HEK293 (cell line): Measurements from ENCODE around the gene DIS3L2.

Experiments used
- CTCF ChIA-PET: fragments of 350-600 bp; formaldehyde crosslinking; extraction: SDS; loops from one replicate; lab custom pipeline; 2021; ENCODE audit warnings: antibody characterized with exemption; lab: Yijun Ruan, JAX
- POLR2A ChIA-PET: fragments of 300-600 bp; formaldehyde crosslinking; extraction: SDS; loops from one replicate; lab custom pipeline; 2020; ENCODE audit warnings: antibody characterized with exemption, inconsistent platforms; lab: Yijun Ruan, JAX
- H3K27ac ChIP-seq: fragments of 200-500 bp; sonication (Bioruptor generic); 2 replicates; pipeline ENCODE4 v1.5.1; 2014; ENCODE audit warnings: low read depth, low read length, control low read depth, inconsistent platforms; ENCODE audit errors: extremely low read depth
- H3K36me3 ChIP-seq, 2 experiments: fragments of 200-500 bp in 1 of 2; sonication (Bioruptor generic) in 1 of 2; 1 replicate in 1 of 2; 2 replicates in 1 of 2; pipeline ENCODE4 v1.5.1; 2014 to 2017; ENCODE audit warnings: inconsistent platforms in 2 of 2, low read length in 2 of 2; ENCODE audit not compliant: control insufficient read depth in 2 of 2, insufficient read depth in 1 of 2
- H3K4me1 ChIP-seq: fragments of 200-500 bp; sonication (Bioruptor generic); 2 replicates; pipeline ENCODE4 v1.5.1; 2014; ENCODE audit warnings: mild to moderate bottlenecking, low read length, inconsistent platforms; ENCODE audit not compliant: control insufficient read depth, insufficient read depth
- H3K4me3 ChIP-seq: 2 replicates; pipeline ENCODE4 v1.5.1; 2011; ENCODE audit warnings: low read depth, mild to moderate bottlenecking, control low read depth, low read length, moderate library complexity
- H3K9me3 ChIP-seq: fragments of 200-500 bp; sonication (Bioruptor generic); 2 replicates; pipeline ENCODE4 v1.5.1; 2014; ENCODE audit warnings: low read depth, low read length, inconsistent platforms; ENCODE audit not compliant: control insufficient read depth, insufficient read depth
- INSM2 ChIP-seq: fragments of 450-650 bp; formaldehyde crosslinking; IDR thresholded peaks from 2 replicates; pipeline ENCODE4 v1.5.1; 2016; ENCODE audit warnings: missing biosample characterization, missing genetic modification characterization
- KLF16 ChIP-seq: fragments of 450-650 bp; formaldehyde crosslinking; IDR thresholded peaks from 2 replicates; pipeline ENCODE4 v1.5.1; 2017; ENCODE audit warnings: missing biosample characterization, missing genetic modification characterization
- MYNN ChIP-seq: fragments of 450-650 bp; formaldehyde crosslinking; IDR thresholded peaks from 2 replicates; pipeline ENCODE4 v1.5.1; 2016; ENCODE audit warnings: missing biosample characterization, missing genetic modification characterization, borderline replicate concordance
- PRDM10 ChIP-seq: fragments of 450-650 bp; formaldehyde crosslinking; IDR thresholded peaks from 2 replicates; pipeline ENCODE4 v1.5.1; 2016; ENCODE audit warnings: missing biosample characterization, missing genetic modification characterization
- PRDM4 ChIP-seq: fragments of 450-650 bp; formaldehyde crosslinking; IDR thresholded peaks from 2 replicates; pipeline ENCODE4 v1.5.1; 2017; ENCODE audit warnings: missing biosample characterization, missing genetic modification characterization
- REPIN1 ChIP-seq: fragments of 450-650 bp; formaldehyde crosslinking; IDR thresholded peaks from 2 replicates; pipeline ENCODE4 v1.5.1; 2017; ENCODE audit warnings: missing biosample characterization, missing genetic modification characterization, low read depth
- TCF7L2 ChIP-seq: IDR thresholded peaks from 2 replicates; pipeline ENCODE4 v1.6.1; 2011; ENCODE audit warnings: low read depth, mild to moderate bottlenecking, inconsistent platforms, low read length, moderate library complexity, borderline replicate concordance
- YY1 ChIP-seq: fragments of 450-650 bp; formaldehyde crosslinking; IDR thresholded peaks from 2 replicates; pipeline ENCODE4 v1.5.1; 2018; ENCODE audit warnings: missing biosample characterization, missing genetic modification characterization
- ZBTB48 ChIP-seq: fragments of 450-650 bp; formaldehyde crosslinking; IDR thresholded peaks from 2 replicates; pipeline ENCODE4 v1.5.1; 2016; ENCODE audit warnings: missing biosample characterization, missing genetic modification characterization
- ZNF112 ChIP-seq: fragments of 450-650 bp; formaldehyde crosslinking; IDR thresholded peaks from 2 replicates; pipeline ENCODE4 v1.5.0; 2017; ENCODE audit warnings: missing biosample characterization, missing genetic modification characterization
- ZNF140 ChIP-seq: fragments of 450-650 bp; formaldehyde crosslinking; IDR thresholded peaks from 2 replicates; pipeline ENCODE4 v1.5.1; 2016; ENCODE audit warnings: missing biosample characterization, missing genetic modification characterization
- ZNF148 ChIP-seq: fragments of 450-650 bp; formaldehyde crosslinking; IDR thresholded peaks from 2 replicates; pipeline ENCODE4 v1.5.0; 2017; ENCODE audit warnings: missing biosample characterization, missing genetic modification characterization, borderline replicate concordance
- ZNF501 ChIP-seq: fragments of 450-650 bp; formaldehyde crosslinking; IDR thresholded peaks from 2 replicates; pipeline ENCODE4 v1.5.1; 2016; ENCODE audit warnings: missing biosample characterization, missing genetic modification characterization
- ZNF513 ChIP-seq: fragments of 450-650 bp; IDR thresholded peaks from 2 replicates; pipeline ENCODE4 v1.5.1; 2018; ENCODE audit warnings: missing biosample characterization, missing genetic modification characterization
- ZNF664 ChIP-seq: fragments of 450-650 bp; formaldehyde crosslinking; IDR thresholded peaks from 2 replicates; pipeline ENCODE4 v1.5.1; 2016; ENCODE audit warnings: missing biosample characterization, missing genetic modification characterization
- ZSCAN18 ChIP-seq: fragments of 450-650 bp; formaldehyde crosslinking; IDR thresholded peaks from 2 replicates; pipeline ENCODE4 v1.5.1; 2016; ENCODE audit warnings: missing biosample characterization, missing genetic modification characterization
- ZSCAN23 ChIP-seq: fragments of 450-650 bp; formaldehyde crosslinking; IDR thresholded peaks from 2 replicates; pipeline ENCODE4 v1.5.1; 2016; ENCODE audit warnings: missing biosample characterization, missing genetic modification characterization

DIS3L2 gene

GRCh38 chr2:231977430-231977829 lies 15.9 kb downstream of the DIS3L2 start:
- CTCF ChIA-PET = no interaction called here
- POLR2A ChIA-PET = interaction anchor here (0.5 kb wide), 1 partner anchor 11 kb away, joined by 4 read pairs; no protein-coding TSS in a partner anchor

GRCh38 chr2:231984992-231985391 lies 23.5 kb downstream of the DIS3L2 start:
- ChIA-PET POLR2A (no interaction called here), CTCF (interaction anchor here (1.0 kb wide), 1 partner anchor 24 kb away, joined by 3 read pairs; no protein-coding TSS in a partner anchor)
- TF ChIP-seq MYNN (tag by site-specific recombination) (no peak), ZNF112 (tag by site-specific recombination) (no peak), ZSCAN23 (no peak), ZSCAN18 (no peak), ZNF501 (tag by site-specific recombination) (no peak), TCF7L2 (no peak), ZBTB48 (tag by site-specific recombination) (no peak), REPIN1 (tag by site-specific recombination) (no peak), INSM2 (tag by site-specific recombination) (no peak), ZNF513 (tag by site-specific recombination) (no peak), PRDM10 (tag by site-specific recombination) (no peak), YY1 (tag by site-specific recombination) (no peak), ZNF664 (no peak), ZNF148 (tag by site-specific recombination) (no peak)

More at GRCh38 chr2:231977430-231977829, 15.9 kb downstream of the DIS3L2 start:
- H3K36me3 ChIP-seq = no peaks in the 10 kb centered on the region; a peak in 1 of 3 replicates
- no peak overlapping the region for H3K27ac ChIP-seq
- no peaks in the 10 kb centered on the region for H3K9me3 ChIP-seq
- H3K4me3 ChIP-seq = no peak overlapping the region
- TF ChIP-seq PRDM4 (tag by site-specific recombination) (peak; percentile 85), ZNF140 (tag by site-specific recombination) (no peak), KLF16 (tag by site-specific recombination) (no peak)
- H3K4me1 ChIP-seq = no peaks in the 10 kb centered on the region

More at GRCh38 chr2:231984992-231985391, 23.5 kb downstream of the DIS3L2 start:
- Histone ChIP-seq H3K36me3 (no peaks in the 10 kb centered on the region; a peak in 1 of 3 replicates), H3K4me3 (no peak overlapping the region), H3K4me1 (peaks cover 13% of the 10 kb centered on the region; the same call in 1 of the 2 replicates), H3K27ac (no peak overlapping the region), H3K9me3 (no peaks in the 10 kb centered on the region)
